DMS153 treated with DMSO at 0.1 percent for 48 hours (cell line): ENCODE data around the gene ASCC2.
"Not testable (repeated sequence)": the region's sequence is repeated elsewhere in the genome, so short reads cannot be mapped to it uniquely, and the experiment has no call there.

Source experiments
- DNase-seq: peaks from one replicate; lab custom pipeline; 2025; ENCODE audit not compliant: unreplicated experiment; lab: John Stamatoyannopoulos, UW

The ASCC2 gene

GRCh38 chr22:29856496-29856895, 18.4 kb upstream of the ASCC2 start:
- DNase-seq, result no peak

DNA sequence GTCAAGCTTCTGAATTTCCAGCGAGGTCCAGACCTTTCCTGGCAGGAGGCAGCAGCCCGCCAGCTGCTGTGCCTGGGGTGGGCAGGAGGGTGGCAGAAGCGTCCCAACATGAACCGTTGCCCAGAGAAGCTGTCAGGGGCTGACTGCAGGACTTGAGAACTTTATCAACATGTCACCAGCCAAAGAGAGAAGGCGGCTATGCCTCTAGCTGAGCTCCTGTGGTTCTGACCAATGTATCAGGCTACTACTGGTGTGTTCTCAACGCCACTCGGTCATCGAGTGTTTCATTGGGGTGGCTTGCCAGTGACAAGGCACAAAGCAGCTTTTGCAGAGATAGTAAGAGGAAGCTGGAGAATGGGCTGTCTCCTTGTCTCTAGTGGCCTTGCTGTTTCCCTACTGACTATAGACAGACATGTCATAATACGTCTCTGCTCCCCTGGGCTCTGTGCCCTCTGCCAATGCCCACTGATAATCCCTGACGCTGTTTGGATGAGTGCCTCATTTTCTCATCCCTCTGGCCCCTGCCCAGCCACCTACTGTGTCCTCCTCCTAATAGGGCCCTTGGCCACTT, 17.6 kb upstream of the ASCC2 start:
- no peak for DNase-seq

- DNase-seq, result no peak
These were observed 16.4 kb upstream of the ASCC2 start for GRCh38 chr22:29854432-29854831.

DNA sequence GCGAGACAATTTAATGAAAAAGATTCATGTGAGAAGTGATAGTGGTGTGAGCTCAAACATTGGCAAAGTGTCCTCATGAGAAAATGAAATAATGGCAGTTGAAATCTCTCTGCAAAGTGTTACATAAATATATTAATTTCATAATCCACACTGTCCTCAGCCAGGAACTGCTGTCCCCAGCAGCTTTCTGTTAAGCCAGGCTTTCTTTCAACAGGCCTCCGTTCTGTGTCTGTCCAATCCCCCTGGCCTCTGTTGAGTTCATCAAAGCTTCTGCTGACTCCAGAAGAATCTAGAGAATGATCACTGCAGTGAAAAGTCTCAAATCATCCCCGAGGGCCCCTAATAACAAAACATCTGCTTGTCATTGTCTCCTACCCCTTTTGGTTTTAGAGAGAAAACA, 10.0 kb upstream of the ASCC2 start:
- no peak for DNase-seq

GRCh38 chr22:29846290-29846689, 8.2 kb upstream of the ASCC2 start:
- no peak for DNase-seq

DNA sequence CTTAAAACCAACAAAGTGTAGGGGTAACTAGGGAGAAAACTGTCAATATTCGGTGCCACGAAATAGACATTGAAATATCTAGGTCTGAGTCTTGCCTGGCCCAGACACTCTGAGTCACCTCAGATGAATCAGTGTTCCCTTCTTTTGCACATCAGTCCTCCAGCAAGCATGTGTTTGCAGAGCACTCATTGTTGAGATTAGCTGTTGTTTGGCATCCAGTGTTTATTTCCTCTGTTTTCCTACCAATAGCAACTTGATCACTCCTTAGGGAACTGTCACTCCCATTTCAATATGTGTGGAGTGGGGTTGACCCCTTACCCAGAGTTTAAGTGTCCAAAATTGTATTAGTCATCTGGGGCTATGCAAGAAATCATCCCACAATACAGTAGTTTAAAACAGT, 4.7 kb upstream of the ASCC2 start:
- no peak for DNase-seq

- no peak for DNase-seq
These were observed 4.1 kb upstream of the ASCC2 start for GRCh38 chr22:29842172-29842571.

- no peak for DNase-seq
These were observed 2.4 kb upstream of the ASCC2 start for GRCh38 chr22:29840498-29840897.

DNA sequence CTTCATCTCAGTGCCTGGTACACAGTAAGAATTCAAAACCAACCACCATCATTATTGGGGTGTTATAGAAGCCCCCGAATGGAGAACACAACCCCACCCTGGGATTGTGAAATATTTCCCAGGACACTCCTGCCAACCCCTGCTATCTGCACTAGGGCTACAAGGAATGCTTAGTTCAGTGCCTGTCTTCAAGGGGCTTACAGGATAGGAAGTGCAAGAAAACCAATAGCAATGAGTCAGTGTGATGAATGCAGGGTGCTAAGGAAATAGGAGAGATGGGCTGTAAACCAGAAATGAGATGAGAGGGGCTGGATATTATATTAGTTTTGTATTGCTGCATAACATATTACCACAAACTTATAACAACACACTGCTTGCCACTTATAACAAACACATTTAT, 965 bp upstream of the ASCC2 start:
- DNase-seq, result no peak

DNA sequence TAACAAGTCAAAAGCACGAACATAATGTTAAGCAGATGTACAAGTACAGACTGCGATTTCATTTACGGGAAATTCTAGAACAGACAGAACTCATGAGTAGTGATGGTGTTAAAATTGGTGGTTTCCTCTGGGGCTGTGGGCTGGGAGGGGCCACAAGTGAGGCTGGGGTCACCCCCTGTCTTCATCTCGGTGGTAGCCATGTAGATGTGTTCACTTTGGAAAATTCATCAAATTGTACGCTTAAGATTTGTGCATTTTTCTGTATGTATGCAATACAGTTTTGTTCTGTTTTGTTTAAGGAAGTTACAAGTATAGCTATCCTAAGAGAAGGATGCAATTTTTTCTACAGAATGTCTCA, 504 bp upstream of the ASCC2 start:
- DNase-seq, result no peak

DNA sequence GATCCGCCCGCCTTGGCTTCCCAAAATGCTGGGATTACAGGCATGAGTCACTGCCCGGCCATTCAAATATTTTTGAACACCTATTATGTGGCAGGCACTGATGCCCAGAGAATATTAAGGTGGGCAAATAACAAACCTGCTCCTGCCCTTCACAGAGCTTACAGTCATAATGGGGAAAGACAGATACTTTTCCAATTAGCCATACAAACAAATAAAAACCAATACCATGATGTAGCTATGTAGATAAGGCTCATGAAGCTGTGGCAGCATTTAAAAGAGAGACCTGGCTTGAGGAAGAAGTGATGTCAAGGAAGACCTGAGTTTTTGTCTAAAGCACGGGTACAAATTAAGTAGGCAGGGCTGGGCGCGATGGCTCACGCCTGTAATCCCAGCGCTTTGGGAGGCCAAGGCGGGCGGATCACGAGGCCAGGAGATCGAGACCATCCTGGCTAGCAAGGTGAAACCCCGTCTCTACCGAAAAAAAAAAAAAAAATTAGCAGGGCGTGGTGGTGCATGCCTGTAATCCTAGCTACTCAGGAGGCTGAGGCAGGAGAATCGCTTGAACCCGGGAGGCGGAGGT, 1.2 kb downstream of the ASCC2 start:
- DNase-seq, result not testable (repeated sequence)

- DNase-seq, result no peak
These were observed 4.0 kb downstream of the ASCC2 start for GRCh38 chr22:29834046-29834445.

DNA sequence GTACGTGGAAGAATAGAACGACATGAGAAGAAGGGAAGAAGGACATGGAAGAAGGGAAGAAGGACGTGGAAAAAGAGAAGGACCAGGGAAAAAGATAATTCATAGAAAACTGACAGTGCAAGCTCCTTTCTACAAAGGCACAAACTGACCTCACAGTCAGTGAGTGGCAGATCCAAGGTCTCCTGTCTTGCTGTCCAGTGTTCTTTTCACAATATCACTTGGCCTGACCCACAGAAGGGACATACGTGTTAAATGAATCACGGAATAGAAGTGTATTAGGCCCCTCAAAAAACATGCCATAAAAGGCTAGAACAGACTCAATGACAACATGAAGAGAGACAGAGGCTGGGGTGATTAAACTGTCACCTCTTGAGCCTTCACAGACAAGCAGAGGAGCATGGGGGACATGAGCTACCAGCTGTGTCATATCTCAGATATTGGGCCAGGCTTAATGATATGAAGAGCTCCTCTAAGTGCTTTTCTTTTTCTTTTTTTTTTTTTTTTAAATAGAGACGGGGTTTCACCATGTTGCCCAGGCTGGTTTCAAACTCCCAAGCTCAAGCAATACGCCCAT, 4.6 kb downstream of the ASCC2 start:
- no peak for DNase-seq

DNA sequence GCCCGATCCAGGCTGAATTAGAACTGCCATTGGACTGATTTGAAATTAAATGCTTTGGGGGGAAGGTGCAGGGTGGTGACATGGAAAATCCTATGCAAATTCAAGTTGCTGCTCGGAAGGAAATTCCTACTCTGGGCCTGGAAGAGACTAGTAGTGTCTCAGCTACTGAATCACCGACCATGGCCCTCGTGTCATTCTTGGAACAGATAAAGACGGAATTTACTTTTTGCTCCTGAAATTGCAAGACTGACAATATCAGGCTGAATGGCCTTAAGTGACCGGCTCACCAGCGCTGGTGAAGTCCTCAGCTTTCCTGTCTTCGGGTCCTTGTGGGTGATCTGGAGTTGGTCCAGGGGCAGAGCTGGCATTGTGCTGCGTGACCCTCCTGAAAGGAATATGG, 6.1 kb downstream of the ASCC2 start:
- no peak for DNase-seq

- DNase-seq, result no peak
These were observed 6.7 kb downstream of the ASCC2 start for GRCh38 chr22:29831186-29831921.

- no peak for DNase-seq
These were observed 7.5 kb downstream of the ASCC2 start for GRCh38 chr22:29830585-29830984.

GRCh38 chr22:29827726-29828125, 10.3 kb downstream of the ASCC2 start:
- DNase-seq, result not testable (repeated sequence)

DNA sequence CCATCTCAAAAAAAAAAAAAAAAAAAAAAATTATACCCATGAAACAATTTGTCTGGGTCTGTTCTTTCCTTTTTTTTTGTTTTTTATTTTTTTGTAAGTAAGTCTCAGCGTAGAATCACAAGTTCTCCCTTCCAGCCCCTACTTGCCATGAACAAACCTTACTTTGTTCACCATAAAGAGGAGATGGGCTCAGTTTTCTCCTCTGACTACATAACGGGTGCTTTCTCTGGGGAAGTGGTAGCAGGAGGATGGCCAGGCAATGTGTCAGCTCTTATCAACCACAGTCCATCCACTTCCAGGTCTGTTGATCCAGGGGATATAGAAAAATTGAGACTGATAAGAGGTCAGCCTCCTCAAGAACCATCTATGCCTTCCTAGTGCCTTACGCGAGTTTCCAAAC, 11.0 kb downstream of the ASCC2 start:
- no peak for DNase-seq

DNA sequence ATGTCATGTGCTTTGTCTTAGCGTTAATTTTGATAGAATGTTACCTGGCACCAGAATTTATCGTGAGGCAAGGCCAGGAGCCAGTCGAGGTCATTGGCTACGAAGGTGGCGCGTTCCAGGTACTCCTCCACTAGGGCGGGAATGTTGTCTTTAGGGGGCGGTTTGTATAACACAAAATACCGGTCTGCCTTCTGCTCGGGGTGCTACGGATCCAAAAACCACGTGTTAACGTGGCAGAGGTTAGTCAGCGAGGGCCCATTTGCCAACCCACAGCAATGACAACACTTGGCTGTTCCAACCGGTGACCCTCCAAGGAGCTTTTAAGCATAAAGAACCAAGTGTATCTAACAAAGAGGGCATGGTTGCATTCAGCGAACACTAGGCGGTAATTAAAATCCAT, 12.5 kb downstream of the ASCC2 start:
- no peak for DNase-seq

- no peak for DNase-seq
These were observed 13.4 kb downstream of the ASCC2 start for GRCh38 chr22:29824677-29825076.

DNA sequence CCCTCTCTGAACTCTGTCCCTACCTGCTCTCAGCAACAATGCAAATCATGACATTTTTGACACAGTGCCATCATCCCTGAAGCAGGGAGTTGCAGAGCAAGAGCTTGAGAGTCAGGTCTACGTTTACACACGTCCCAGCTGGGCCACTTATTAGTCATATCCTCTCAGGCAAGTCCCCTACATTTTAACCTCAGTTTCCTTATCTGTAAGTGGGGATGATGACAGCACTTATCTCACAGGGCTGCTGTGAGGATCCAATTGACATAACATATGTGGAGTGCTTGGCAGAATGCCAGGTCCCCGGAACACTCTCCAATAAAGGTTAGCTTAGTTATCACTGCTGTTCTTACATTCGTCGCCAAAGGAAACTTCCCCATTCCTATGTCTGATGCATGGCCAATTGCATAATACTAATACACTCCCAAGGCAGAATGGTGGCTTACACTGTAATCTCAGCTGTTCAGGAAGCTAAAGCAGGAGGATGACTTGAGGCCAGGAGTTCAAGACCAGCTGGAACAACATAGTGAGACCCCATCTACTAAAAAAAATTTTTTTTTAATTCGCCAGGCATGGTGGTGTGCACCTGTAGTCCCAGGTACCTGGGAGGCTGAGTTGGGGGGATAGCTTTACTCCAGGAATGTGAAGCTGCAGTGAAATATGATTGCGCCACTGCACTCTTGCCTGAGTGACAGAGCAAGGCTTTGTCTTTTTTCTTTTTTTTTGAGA, 16.6 kb downstream of the ASCC2 start:
- peak; percentile 93 for DNase-seq

DNA sequence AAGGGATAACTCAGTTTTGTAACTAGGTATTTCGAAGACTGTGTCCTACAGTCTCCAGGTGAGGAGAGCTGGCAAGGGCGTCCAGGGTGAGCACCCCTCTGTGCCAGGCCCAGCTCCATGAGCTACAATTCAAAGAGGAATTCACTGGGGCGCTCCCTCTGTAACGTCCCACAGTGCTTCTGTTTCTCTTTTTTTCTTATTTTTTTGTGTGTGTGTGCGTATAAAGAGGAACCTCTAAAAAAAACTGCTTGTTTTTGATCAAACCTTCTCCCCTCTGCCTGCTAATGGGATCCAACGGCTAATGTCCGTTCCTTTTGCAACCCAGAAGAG, 17.1 kb downstream of the ASCC2 start:
- no peak for DNase-seq
